ENCODE measurements around the gene NRIP2.
A peak's percentile ranks its signal among the peaks of the same experiment; 100 is the strongest.
"Not testable (repeated sequence)": the region's sequence is repeated elsewhere in the genome, so short reads cannot be mapped to it uniquely, and the experiment has no call there.

The NRIP2 gene, protein sequence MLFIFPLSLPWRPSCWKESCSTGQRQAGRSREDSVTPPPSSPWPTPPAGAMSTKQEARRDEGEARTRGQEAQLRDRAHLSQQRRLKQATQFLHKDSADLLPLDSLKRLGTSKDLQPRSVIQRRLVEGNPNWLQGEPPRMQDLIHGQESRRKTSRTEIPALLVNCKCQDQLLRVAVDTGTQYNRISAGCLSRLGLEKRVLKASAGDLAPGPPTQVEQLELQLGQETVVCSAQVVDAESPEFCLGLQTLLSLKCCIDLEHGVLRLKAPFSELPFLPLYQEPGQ

DNA sequence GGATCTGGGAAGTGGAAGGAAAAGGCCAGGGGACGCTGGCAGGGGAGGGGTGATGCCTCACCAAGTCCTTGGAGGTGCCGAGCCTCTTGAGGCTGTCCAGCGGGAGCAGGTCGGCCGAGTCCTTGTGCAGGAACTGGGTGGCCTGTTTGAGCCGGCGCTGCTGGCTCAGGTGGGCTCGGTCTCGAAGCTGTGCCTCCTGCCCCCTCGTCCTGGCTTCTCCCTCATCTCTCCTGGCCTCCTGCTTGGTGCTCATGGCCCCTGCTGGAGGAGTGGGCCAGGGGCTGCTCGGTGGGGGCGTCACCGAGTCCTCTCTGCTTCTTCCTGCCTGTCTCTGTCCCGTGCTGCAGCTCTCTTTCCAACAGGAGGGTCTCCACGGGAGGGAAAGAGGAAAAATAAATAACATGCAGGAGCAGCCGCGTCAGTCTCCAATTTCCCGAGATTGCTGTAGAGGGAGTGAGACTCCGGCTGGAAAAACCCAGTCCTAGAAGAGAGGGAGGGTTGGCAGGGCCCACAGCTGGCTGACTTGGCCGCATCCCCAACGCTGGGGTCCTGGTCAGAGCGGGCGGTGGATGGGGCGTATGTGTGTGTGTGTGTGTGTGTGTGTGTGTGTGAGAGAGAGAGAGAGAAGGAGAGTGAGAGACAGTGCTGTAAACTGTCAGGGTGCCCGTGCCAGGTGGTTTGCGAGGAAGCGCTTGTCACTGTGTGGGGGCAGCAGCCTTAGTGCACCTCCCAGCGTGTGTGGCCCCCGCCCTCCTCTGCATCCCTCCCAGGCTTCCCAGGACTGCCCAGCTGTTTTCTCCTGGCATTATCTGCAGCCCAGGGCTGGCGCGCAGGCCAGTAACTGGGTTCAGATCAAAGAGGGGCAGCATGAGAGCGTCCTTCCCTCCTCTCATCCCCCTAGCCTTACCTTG lies at the start of gene NRIP2:
Gene NRIP2 (minus strand): TSS at position 455 of the 911 bp plus-strand sequence. CDS start 52 bp downstream, at position 403.
- DNase-seq (ENCODE audit: low spot score), result no peak

DNA sequence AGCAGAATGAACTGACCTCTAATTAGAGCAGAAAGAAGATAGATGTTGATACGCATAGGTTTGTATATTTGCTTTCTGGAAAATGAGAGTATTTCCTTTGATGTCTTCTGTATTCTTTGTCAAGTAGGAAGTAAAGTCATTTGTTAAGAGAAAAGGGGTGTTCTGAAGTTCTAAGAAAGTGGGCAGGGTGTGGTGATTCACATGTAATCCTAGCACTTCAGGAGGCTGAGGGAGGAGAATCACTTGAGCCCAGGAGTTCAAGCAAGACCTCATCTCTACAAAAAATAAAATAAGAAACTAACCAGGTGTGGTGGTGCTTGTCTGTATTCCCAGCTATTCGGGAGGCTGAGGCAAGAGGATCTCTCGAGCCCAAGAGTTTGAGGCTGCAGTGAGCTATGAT lies 45.0 kb upstream of the NRIP2 start:
- no peak for DNase-seq (ENCODE audit: low spot score)

DNA sequence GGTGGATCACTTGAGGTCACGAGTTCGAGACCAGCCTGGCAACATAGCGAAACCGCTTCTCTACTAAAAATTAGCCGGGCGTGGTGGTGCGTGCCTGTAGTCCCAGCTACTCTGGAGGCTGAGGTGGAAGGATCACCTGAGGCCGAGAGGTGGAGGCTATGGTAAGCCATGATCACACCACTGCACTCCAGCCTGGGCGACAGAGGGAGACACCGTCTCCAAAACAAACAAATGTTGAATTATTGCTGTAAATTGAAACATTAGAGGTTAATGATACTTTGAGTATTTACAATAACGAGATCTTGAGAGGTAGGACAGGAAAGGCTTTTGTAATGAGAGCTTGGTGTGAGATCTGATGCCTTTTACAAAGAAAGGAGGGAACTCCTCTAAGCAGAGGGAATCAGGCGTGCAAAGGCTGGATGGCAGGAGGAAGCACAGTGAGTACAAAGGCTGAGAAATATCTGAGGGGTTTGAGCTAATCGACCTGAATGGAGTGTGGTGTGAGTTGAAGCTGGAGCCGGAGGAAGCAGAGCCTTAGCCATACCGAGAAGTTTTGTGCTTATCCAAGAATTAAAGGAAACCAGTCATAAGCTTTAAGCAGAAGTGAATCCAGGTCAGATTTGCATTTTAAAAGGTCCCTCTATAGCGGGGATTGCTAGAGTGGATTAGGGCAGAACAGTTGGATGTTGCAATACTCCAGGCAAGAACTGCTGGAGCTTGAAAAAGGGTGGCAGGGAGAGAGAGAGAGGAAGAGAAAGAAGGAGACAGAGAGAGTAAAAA lies 43.3 kb upstream of the NRIP2 start:
- DNase-seq (ENCODE audit: low spot score), result peak; percentile 49

DNA sequence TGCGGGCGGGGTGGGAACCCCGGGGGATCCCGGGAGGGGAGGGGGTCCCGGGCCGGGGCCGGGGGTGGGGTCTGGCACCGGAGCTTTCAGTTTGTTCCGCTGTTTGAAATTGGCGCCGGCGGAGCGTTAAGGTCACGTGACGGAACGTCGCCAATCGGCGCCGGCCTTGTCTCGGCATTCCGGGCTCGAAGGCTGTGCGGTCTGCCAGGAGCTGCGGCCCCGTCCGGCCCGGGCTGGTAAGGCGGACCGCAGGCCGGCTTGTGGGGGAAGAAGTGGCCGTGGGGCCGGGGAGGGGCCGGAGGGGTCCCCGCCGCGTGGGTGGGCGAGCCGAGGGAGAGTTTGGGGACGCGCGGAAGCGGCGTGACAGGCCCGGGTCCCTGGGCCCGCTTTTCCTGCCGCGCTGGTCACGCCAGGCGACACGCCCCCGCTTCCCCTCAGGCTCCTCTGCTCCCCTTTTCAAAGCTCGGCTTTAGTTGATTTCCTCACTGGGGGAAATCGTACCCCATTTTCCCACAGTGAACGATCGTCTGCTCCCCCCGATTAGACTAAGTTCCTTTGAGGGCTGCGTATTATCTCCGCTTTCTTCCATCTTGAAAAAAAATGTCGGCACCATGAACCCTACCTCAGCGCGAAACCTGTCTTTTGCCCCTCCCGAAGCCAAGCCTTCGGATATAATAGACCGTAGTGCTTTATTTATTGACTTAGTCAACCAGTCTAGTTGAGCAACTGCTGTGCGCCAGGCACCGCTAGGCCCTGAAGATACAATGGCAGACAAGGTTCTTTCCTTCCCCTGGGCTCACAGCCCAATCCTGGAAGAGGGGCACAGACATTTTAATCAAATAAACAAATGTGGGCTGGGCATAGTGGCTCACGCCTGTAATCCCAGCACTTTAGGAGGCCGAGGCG lies 42.5 kb upstream of the NRIP2 start, which contains the start of the genes FOXM1 and RHNO1:
Gene FOXM1 (minus strand): TSS at position 128 of the 906 bp plus-strand sequence. CDS start 2,696 bp downstream, outside the sequence.
Gene RHNO1 (plus strand): TSS at position 177 of the 906 bp plus-strand sequence. CDS start 8,144 bp downstream, outside the sequence.
- peak; percentile 89 for DNase-seq (ENCODE audit: low spot score)

DNA sequence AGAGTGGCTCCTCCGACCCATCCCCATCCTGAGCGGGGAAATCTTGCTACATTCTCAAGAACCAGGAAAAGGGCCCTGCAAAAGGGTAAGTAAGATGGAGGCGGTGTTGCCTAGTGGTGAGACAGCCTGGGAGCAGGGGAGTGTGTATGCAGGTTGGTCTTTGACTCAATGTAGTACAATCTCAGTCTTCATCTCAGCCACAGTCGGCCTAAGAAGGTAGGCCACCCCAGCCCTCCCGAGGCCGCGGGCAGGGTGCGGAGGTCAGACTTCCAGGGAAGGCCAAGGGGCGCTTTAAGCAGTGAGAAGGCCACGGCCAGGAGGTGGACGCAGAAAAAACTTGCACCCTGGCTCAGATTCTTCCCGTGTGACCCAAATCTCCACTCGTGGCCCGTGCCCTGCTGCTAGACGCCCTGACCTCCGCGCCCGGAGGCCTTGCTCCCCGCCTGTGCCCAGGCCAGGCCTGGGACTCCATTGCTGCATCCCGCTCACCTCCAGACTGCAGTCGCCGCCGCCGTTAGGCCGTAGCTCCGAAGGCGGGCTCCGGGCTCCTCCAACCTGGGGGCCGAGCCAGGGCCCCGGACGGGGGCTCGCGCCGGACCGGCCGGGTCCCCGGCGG lies 41.7 kb upstream of the NRIP2 start:
- DNase-seq (ENCODE audit: low spot score), result peak; percentile 46

DNA sequence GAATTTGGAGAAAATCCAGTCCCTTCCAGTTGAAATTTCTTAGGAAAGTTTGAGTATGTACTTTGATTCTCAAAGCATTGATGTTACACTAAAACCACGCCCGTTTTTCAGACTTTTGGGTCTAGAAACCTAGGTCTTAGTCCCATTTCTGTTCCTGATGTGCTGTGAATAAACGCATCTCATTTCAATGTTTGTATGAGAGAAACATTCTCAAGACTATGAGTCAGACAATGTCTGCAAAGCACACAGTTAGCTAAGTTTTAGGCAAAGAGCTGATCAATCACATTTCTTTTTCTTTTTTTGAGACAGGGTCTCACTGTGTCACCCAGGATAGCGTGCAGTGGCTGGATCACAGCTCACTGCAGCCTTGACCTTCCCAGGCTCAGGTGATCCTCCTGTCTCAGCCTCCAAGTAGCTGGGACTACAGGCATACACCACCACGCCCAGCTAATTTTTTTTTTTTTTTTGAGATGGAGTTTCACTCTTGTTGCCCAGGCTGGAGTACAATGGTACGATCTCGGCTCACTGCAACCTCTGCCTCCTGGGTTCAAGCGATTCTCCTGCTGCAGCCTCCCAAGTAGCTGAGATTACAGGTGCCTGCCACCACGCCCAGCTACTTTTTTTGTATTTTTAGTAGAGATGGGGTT lies 34.3 kb upstream of the NRIP2 start:
- peak; percentile 13 for DNase-seq (ENCODE audit: low spot score)

DNA sequence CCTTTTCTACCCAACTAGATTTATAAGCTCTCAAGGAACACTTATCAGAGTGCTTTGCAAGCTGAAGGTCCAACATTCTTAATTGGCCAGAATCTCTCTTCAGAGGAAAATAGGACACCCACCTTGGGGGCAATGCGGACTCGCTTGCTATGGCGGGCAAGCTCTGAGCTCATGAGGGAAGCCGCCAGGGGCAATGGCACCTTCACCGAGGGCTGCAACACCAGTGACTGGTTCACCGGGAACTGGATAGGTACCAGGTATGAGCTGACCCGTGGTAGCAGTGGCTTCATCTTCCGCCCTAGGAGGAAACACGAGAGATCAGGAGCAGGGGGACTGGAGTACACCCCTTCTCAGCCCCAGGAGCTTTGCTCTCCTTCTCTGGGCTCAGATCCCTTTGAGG lies 29.4 kb upstream of the NRIP2 start:
- DNase-seq (ENCODE audit: low spot score), result no peak

DNA sequence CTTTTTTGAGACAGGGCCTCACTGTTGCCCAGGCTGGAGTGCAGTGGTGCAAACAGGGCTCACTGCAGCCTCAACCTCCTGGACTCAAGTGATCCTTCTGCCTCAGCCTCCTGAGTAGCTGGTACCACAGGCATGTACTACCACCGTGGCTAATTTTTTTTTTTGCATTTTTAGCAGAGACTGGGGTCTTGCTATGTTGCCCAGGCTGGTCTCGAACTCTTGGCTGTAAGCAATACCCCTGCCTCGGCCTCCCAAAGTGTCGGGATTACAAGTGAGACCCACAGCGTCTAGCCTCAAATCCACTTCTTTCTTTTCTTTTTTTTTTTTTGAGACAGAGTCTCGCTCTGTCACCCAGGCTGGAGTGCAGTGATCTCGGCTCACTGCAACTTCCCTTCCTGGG lies 28.6 kb upstream of the NRIP2 start:
- not testable (repeated sequence) for DNase-seq (ENCODE audit: low spot score)

DNA sequence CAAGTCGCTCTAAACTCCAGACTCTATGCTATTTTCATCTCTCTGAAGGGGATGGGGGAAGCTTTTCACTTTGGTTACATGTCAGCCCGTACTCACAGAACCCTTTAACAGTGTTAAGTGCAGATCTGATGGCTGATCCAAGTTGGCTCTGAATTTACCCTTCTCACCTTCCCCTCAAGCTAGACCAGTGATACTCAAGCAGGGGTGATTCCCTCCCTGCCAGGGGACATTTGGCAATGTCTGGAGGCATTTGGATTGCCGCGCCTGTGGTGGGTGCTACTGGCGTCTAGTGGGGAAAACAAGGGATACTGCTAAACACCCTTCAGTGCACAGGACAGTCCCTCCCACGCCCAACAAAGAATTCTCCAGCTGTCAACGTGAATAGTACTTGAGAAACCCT lies 28.0 kb upstream of the NRIP2 start:
- DNase-seq (ENCODE audit: low spot score), result no peak

DNA sequence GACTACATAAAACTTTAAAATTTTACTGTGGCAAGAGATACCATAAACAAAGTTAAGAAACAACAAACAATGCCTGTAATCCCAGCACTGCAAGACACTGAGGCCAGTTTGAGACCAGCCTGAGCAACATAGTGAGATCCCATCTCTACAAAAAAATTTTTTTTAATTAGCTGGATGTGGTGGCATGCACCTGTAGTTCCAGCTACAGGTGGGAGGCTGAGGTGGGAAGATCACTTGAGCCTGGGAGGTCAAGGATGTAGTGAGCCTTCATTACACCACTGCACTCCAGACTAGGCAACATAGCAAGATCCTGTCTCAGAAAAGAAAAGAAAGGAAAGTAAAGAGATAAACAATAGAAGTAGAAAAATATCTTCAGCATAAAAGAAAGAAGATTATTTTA lies 25.3 kb upstream of the NRIP2 start:
- DNase-seq (ENCODE audit: low spot score), result no peak

DNA sequence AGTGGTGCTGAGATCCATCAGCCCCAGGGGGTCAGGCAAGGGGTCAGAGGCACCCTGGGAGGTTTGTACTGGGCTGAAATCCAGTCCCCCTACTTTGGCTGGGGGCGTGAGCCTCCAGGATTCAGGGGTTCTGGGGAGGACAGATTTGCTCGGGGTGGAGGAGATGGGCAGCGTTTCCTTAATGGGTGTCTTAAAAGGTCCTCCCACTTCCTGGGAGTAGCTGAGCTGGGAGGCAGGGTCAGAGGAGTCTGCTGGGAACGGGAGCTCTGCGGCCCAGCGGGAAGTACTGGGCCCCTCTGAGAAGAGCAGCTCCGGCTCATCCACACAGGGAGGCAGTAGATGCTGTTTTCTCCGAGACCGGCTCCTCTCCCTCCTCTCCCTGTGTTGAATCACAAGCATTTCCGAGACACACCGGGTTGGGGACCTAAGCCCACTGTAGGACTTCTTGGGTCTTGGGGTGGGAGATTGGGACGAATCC lies 24.1 kb upstream of the NRIP2 start:
- no peak for DNase-seq (ENCODE audit: low spot score)

DNA sequence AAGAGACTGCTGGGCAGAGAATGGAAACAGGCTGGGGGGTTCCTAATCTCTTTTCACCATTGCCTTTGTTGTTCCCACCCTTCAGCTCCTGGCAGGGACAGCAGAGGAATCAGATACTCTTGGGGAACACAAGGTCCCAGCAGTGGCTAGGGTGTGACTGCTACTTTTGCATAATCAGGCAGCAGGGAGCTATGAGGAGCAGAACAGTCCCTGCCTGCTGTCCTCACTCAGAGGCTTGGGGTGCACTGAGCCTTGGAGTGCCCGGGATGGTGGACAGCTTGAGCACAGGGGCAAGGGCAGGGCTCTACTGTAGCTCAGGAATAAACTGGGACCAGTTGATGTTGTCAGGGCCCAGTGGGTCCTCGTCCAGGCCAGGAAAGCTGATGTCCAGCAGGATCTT lies 23.5 kb upstream of the NRIP2 start:
- DNase-seq (ENCODE audit: low spot score), result no peak

DNA sequence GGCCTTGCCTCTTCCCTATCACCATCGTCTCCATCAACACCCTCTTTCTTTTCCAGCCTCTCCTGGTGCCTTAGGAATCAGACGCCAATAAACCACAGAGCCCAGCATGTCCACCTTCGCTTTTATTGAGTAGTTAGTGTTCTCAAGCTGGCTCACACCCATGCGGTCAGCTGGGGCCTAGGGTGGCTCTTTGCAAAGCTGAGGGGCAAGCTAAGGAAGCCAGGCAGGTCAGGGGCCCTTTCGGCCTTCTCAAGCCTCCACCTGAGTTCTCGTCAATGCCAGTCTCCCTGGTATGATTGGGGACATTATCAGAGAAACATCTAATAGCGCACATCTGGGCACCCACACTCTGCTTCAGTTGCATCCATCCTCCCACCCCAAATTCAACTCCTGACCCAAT lies 22.7 kb upstream of the NRIP2 start:
- no peak for DNase-seq (ENCODE audit: low spot score)

DNA sequence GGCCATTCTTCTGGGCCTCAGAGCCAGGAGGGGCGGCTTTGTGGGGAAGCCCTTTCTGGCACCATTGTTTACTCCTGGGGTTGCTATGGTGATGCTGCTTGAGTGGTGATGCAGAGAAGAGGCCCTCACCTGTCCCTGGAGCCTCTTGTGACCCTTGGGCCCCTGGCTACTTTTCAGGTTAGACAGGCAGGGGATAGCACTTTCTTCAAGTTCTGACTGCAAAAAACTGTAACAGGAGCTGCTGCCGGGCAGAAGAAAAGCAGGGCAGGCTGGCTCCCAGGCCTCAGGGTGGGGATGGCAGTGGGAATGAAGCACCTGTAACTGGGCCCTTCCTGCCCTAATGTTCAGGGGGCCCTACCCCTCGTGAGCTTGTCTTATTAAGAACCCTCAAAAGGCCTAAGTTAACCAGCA lies 22.2 kb upstream of the NRIP2 start, which contains the start of gene TEX52:
Gene TEX52 (minus strand): TSS at position 19 of the 411 bp plus-strand sequence. CDS start 13 bp downstream, at position 6.
- DNase-seq (ENCODE audit: low spot score), result peak; percentile 46

DNA sequence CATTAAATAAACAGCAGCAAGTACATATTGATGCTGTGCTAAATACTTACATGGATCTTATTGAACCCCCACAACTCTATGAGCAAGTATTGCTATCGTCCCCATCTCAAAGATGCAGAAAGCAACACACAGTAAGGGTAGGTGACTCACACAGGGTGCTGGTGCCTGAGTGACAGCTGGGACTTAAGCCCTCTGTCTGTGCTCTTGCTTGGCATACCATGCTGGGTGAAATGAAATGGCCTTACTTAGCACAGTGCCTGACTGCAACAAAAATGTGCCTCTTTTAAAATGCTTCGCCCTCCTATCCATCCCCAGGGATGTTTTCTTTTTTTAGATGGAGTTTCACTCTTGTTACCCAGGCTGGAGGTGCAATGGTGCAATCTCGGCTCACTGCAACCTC lies 21.2 kb upstream of the NRIP2 start:
- no peak for DNase-seq (ENCODE audit: low spot score)

DNA sequence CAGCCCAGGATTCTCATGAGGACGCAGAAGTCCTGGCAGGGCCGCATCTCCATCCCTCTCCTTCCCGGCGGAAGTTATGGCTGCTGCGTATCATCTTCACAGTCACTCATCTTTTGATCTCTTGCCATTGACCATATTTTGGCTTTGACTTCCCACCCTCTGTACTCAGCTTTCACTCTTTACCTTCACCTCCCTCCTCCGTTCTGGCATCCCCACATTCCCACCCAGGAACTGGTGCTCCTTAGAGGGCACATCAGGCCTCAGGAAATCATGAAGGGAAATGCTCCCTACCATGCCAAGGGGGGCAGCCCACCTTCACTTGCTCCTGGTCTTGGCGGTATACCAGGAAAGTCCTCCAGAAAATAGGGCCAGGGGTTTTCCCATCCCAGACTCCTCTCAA lies 20.7 kb upstream of the NRIP2 start:
- DNase-seq (ENCODE audit: low spot score), result no peak

DNA sequence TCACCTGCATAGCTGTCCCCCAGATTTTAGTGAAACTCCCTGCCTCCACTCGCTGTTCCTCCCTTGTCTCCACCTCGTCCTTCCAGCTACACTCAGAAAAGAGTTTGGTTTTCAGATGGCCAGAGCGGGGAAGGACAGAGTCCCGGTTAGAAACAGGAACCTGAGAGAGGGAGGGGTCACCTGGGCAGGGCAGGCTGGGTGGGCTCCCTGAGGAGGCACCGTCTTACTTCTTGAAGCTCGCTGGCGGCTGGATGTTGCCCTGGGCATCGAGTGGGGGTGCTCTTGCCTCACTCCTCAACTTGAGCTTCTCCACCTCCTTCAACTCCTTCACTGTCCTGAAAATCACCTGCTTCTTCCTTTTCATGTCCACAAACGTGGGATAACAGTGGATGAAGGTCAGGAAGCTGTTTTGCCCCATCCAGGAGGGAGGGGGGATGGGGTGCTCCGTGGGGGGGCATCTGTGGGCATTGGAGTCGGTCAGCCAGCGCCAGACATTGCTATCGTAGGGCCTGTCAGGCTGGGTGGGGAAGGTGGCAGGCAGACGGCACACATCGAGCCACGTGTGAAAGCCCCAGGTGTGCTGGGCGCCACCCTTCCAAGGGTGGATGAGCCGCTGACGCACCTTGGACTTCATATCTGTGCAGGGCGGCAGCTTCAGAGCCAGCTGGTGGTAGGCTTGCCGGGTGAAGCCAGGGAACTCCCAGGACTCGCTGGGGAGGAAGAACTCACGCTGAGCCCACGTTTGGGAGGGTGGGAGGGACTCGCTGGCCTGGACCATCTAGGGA lies 20.0 kb upstream of the NRIP2 start:
- no peak for DNase-seq (ENCODE audit: low spot score)

DNA sequence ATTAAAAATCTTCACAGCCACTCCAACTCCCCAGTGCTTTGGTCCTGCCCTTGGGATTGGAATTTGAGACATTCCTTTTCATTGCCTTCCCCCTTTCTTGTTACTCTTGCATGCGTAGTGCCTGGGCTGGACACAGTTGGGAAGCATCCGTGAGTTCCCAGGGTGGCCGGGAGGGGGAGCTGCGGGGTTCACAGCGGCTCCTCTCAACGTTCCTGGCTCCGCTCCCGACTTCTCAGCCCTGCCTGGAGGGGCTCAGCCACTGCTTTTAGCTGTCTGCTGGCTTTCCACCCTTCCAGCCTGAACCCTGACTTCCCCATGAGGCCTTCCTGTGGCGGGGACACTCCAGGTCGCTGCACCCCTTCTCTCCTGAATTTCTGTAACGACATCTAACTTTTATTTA lies 18.8 kb upstream of the NRIP2 start:
- DNase-seq (ENCODE audit: low spot score), result peak; percentile 71

DNA sequence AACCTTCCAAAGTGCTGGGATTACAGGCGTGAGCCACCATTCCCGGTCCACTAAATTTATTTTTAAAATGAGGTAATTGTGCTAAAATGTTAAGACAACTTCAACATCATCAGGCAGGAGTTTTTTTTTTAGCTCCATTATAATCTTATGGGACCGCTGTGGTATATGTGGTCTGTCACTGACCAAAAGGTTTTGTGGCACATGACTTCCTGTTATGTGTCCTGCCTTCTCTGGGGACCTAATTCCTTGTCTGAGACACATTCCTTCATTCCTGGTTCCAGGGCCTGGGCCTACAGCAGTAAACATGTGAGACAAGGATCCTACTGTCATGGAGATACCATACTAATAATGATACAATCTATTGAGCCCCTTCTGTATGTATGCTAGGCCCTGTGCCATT lies 17.1 kb upstream of the NRIP2 start:
- DNase-seq (ENCODE audit: low spot score), result no peak

Measured in kidney tubule cell (primary cell).